ENCODE data around the gene DUS1L. TPM values are rescaled to one million over a fixed set of nuclear protein-coding genes. Genes with fewer than 3 reads are reported as not detected.

Gene DUS1L
- total and polyA plus RNA-seq, 4 donors = 40.0 to 179 (median 100.0) TPM

- Histone ChIP-seq H3K36me3 (ENCODE audit: control insufficient read depth in 4 of 4, insufficient read depth in 4 of 4, low read length in 4 of 4) (peaks cover 0 to 2% (median 0%) of the 10 kb centered on the region in 4 donors), H3K9ac (ENCODE audit: insufficient read depth in 1 of 2, low read length in 2 of 2) (no peak overlapping the region), H3K4me3 (no peak overlapping the region), H3K27me3 (ENCODE audit: control insufficient read depth in 3 of 3, insufficient read depth in 3 of 3, low read length in 2 of 3) (no peaks in the 10 kb centered on the region), H3K9me3 (ENCODE audit: control insufficient read depth in 4 of 4, insufficient read depth in 3 of 4, low read length in 3 of 4) (no peaks in the 10 kb centered on the region), H3K27ac (ENCODE audit: low read depth in 1 of 2, low read length in 1 of 2) (peak overlapping the region in 1 of 2 donors; percentile 62), H3K4me1 (ENCODE audit: control insufficient read depth in 5 of 5, insufficient read depth in 5 of 5, low read length in 5 of 5) (peaks cover 0 to 14% (median 4%) of the 10 kb centered on the region in 5 donors)
- DNase-seq (no peak), ATAC-seq (ENCODE audit: insufficient read depth, low FRiP score) (no peak)
- 88 to 91% methylated on average over 13 of the region's 13 CpGs for WGBS, 2 donors
- no peak for TF ChIP-seq CTCF (IDR thresholded peaks at IDR 0.05; ENCODE audit: control extremely low read depth, extremely low read depth)
Observed at GRCh38 chr17:82113941-82114340, 48.3 kb upstream of the DUS1L start.

GRCh38 chr17:82113422-82113821 lies 47.8 kb upstream of the DUS1L start:
- H3K4me1 ChIP-seq (ENCODE audit: control insufficient read depth in 5 of 5, insufficient read depth in 5 of 5, low read length in 5 of 5) = peaks cover 0 to 10% (median 4%) of the 10 kb centered on the region in 5 donors
- peak overlapping the region in 1 of 2 donors; percentile 62 for H3K27ac ChIP-seq (ENCODE audit: low read depth in 1 of 2, low read length in 1 of 2)
- no peak for TF ChIP-seq CTCF (IDR thresholded peaks at IDR 0.05; ENCODE audit: control extremely low read depth, extremely low read depth)
- H3K4me3 ChIP-seq = no peak overlapping the region
- WGBS, 2 donors = 80 to 82% methylated on average over 9 of the region's 9 CpGs
- H3K36me3 ChIP-seq (ENCODE audit: control insufficient read depth in 4 of 4, insufficient read depth in 4 of 4, low read length in 4 of 4) = peaks cover 0 to 2% (median 0%) of the 10 kb centered on the region in 4 donors
- ATAC-seq (ENCODE audit: insufficient read depth, low FRiP score) (no peak), DNase-seq (no peak)
- no peaks in the 10 kb centered on the region for H3K9me3 ChIP-seq (ENCODE audit: control insufficient read depth in 4 of 4, insufficient read depth in 3 of 4, low read length in 3 of 4)
- H3K27me3 ChIP-seq (ENCODE audit: control insufficient read depth in 3 of 3, insufficient read depth in 3 of 3, low read length in 2 of 3) = no peaks in the 10 kb centered on the region
- H3K9ac ChIP-seq (ENCODE audit: insufficient read depth in 1 of 2, low read length in 2 of 2) = no peak overlapping the region

DNA sequence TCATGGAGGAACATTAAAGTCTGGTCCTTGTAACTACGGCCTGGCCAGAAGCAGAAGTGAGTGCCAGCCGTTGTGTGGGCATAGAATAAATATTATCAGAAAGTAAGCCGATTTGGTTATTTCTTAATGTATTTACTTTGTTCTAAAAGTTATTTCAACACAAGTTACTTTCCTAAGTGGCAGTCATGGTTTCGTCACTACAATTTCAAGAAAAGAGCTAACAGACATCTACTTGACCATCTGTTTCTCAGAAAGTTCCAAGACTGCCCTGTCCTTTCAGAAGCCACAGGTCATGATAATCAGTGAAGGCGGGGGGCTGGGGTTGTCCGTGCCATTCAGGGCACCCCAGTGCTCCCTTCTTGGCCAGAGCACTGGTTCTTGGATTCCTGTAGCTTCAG lies 47.3 kb upstream of the DUS1L start:
- Histone ChIP-seq H3K27me3 (ENCODE audit: control insufficient read depth in 3 of 3, insufficient read depth in 3 of 3, low read length in 2 of 3) (no peaks in the 10 kb centered on the region), H3K4me1 (ENCODE audit: control insufficient read depth in 5 of 5, insufficient read depth in 5 of 5, low read length in 5 of 5) (peaks cover 0 to 6% (median 3%) of the 10 kb centered on the region in 5 donors), H3K36me3 (ENCODE audit: control insufficient read depth in 4 of 4, insufficient read depth in 4 of 4, low read length in 4 of 4) (peaks cover 0 to 2% (median 0%) of the 10 kb centered on the region in 4 donors), H3K4me3 (no peak overlapping the region), H3K9me3 (ENCODE audit: control insufficient read depth in 4 of 4, insufficient read depth in 3 of 4, low read length in 3 of 4) (no peaks in the 10 kb centered on the region), H3K27ac (ENCODE audit: low read depth in 1 of 2, low read length in 1 of 2) (peak overlapping the region in 1 of 2 donors; percentile 89), H3K9ac (ENCODE audit: insufficient read depth in 1 of 2, low read length in 2 of 2) (no peak overlapping the region)
- no peak for DNase-seq
- TF ChIP-seq CTCF (IDR thresholded peaks at IDR 0.05; ENCODE audit: control extremely low read depth, extremely low read depth) = no peak
- ATAC-seq (ENCODE audit: insufficient read depth, low FRiP score) = peak; percentile 44
- 52 to 65% methylated on average over 6 of the region's 6 CpGs for WGBS, 2 donors

All from lung (tissue), 12 donors.